Measurements from ENCODE around the gene PRSS56.

DNA sequence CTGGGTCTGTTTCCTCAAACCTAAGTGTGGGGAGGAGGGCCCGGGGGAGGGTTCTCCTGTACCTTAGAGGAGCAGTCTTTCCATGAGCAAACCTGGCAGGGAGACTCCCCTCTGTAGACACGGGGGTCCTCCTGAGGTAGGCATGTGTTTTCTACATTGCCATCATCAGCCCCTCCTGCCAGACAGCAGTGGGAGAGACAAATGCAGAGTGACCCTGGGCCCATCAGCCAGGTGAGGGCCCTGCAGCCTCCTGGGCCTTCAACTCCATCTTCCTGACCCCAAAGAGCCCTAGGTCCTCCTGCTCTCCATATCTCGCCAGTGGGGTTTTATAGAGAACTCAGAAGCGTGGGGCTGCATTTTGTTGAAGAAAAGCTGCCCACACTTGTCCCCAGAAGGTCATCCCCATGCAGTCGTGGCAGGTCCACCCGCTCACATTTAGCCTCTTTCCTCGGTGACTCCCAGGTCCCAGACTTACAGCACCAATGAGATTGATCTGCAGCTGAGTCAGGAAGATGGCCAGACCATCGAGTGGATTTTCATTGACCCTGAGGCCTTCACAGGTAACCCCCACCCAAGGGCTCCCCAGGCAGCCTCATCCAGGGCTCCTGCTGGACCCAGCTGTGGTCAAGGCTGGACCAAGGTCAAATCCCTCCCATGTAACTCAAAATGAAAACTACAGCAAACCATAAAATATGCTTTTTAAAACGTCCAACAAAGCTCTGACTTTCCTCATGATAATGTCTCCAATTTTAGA, 21.9 kb downstream of the PRSS56 start:
- TF ChIP-seq, protein P1, sequence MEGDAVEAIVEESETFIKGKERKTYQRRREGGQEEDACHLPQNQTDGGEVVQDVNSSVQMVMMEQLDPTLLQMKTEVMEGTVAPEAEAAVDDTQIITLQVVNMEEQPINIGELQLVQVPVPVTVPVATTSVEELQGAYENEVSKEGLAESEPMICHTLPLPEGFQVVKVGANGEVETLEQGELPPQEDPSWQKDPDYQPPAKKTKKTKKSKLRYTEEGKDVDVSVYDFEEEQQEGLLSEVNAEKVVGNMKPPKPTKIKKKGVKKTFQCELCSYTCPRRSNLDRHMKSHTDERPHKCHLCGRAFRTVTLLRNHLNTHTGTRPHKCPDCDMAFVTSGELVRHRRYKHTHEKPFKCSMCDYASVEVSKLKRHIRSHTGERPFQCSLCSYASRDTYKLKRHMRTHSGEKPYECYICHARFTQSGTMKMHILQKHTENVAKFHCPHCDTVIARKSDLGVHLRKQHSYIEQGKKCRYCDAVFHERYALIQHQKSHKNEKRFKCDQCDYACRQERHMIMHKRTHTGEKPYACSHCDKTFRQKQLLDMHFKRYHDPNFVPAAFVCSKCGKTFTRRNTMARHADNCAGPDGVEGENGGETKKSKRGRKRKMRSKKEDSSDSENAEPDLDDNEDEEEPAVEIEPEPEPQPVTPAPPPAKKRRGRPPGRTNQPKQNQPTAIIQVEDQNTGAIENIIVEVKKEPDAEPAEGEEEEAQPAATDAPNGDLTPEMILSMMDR (IDR thresholded peaks at IDR 0.05), result no peak
- TF ChIP-seq POLR2A (IDR thresholded peaks at IDR 0.05), result no peak

All from heart left ventricle (tissue), 13 donors.